Uterus (tissue), 4 donors: ENCODE measurements around the gene SMIM1. TPM values are rescaled to one million over a fixed set of nuclear protein-coding genes. Genes with fewer than 3 reads are reported as not detected.
A peak's percentile ranks its signal among the peaks of the same experiment; 100 is the strongest.

ENCODE experiments used
- DNase-seq, 2 donors: peaks; one replicate each; pipeline ENCODE4 v3.0.0-alpha.2; 2019 to 2020
- H3K27ac ChIP-seq, 2 donors: fragments of 200-600 bp; sonication (generic); 1 replicate in 1 of 2; 2 replicates in 1 of 2; pipeline ENCODE4 v1.5.1; 2016 to 2018
- H3K27me3 ChIP-seq, 2 donors: fragments of 200-600 bp; sonication (generic); one replicate each; pipeline ENCODE4 v1.5.1; 2018 to 2019; ENCODE audit warnings: control low read depth in 1 of 2
- H3K36me3 ChIP-seq, 2 donors: fragments of 200-600 bp; sonication (generic); one replicate each; pipeline ENCODE4 v1.5.1; 2019; ENCODE audit warnings: control low read depth in 1 of 2
- H3K4me1 ChIP-seq, 2 donors: fragments of 200-600 bp; sonication (generic); one replicate each; pipeline ENCODE4 v1.5.1; 2018 to 2019; ENCODE audit warnings: control low read depth in 1 of 2
- H3K4me3 ChIP-seq, 2 donors: fragments of 200-600 bp; sonication (generic); 1 replicate in 1 of 2; 2 replicates in 1 of 2; pipeline ENCODE4 v1.5.1; 2018 to 2019; ENCODE audit warnings: mild to moderate bottlenecking in 1 of 2
- H3K9me3 ChIP-seq, 2 donors: fragments of 200-600 bp; sonication (generic); one replicate each; pipeline ENCODE4 v1.5.1; 2019; ENCODE audit warnings: control low read depth in 1 of 2
- CTCF ChIP-seq, 4 experiments: fragments of 200-600 bp in 2 of 4; fragments of 450-650 bp in 2 of 4; sonication (generic) in 2 of 4; IDR thresholded peaks; one replicate each; pipeline ENCODE4 v1.5.1; 2016 to 2019; ENCODE audit warnings: antibody characterized with exemption in 4 of 4, mild to moderate bottlenecking in 2 of 4, moderate library complexity in 1 of 4
- POLR2A ChIP-seq, 2 donors: fragments of 450-650 bp; IDR thresholded peaks; one replicate each; pipeline ENCODE4 v1.6.1; 2016; ENCODE audit warnings: antibody characterized with exemption in 2 of 2, mild to moderate bottlenecking in 1 of 2, moderate library complexity in 1 of 2
- intact Hi-C: fragments of 100-400 bp; cut with DNase I; formaldehyde crosslinking; loops from one replicate; pipeline ENCODE4 v1.15.1; 2023; ENCODE audit warnings: low total_unique reads
- total RNA-seq, 4 donors: library from RNA; depleted of rRNA in 3 of 4; stranded (reverse); fragments of >200 nt in 3 of 4; gene quantifications; one replicate each; pipeline versions ENCODE4 v1.1.0 to v1.2.4, GENCODE V29; 2014 to 2023
- donor health status: DM: yes; HTN: yes; CAD: no.

Gene SMIM1
- total RNA-seq, 4 donors from 2014 or later = 4.4 to 15.4 TPM; not detected in 2

GRCh38 chr1:3775490-3776230, 3.1 kb downstream of the SMIM1 start:
- DNase-seq = peak; percentile 36 to 49
- TF ChIP-seq POLR2A (IDR thresholded peaks at IDR 0.05) (no peak), CTCF (IDR thresholded peaks at IDR 0.05) (no peak)
- intact Hi-C loops = no loop called here
- peak overlapping the region in 1 of 2 donors; percentile 25 for H3K27ac ChIP-seq
- no peak overlapping the region for H3K4me3 ChIP-seq
- peaks cover 0 to 10% of the 10 kb centered on the region in 2 donors for H3K4me1 ChIP-seq
- H3K36me3 ChIP-seq = no peaks in the 10 kb centered on the region
- H3K27me3 ChIP-seq = no peaks in the 10 kb centered on the region
- H3K9me3 ChIP-seq = no peaks in the 10 kb centered on the region

- H3K27me3 ChIP-seq = no peaks in the 10 kb centered on the region
- peaks cover 0 to 10% of the 10 kb centered on the region in 2 donors for H3K4me1 ChIP-seq
- H3K4me3 ChIP-seq = no peak overlapping the region
- no peak overlapping the region for H3K27ac ChIP-seq
- TF ChIP-seq POLR2A (IDR thresholded peaks at IDR 0.05) (no peak), CTCF (IDR thresholded peaks at IDR 0.05) (no peak)
- intact Hi-C loops = no loop called here
- H3K36me3 ChIP-seq = no peaks in the 10 kb centered on the region
- DNase-seq = no peak
- H3K9me3 ChIP-seq = no peaks in the 10 kb centered on the region
These were observed 3.8 kb downstream of the SMIM1 start for GRCh38 chr1:3776231-3776961.

- H3K9me3 ChIP-seq = no peaks in the 10 kb centered on the region
- peaks cover 0 to 6% of the 10 kb centered on the region in 2 donors for H3K4me1 ChIP-seq
- H3K36me3 ChIP-seq = no peaks in the 10 kb centered on the region
- no peaks in the 10 kb centered on the region for H3K27me3 ChIP-seq
- intact Hi-C loops = no loop called here
- DNase-seq = no peak
- no peak overlapping the region for H3K4me3 ChIP-seq
- no peak overlapping the region for H3K27ac ChIP-seq
- TF ChIP-seq CTCF (IDR thresholded peaks at IDR 0.05) = no peak
- no peak for TF ChIP-seq POLR2A (IDR thresholded peaks at IDR 0.05)
These were observed 4.6 kb downstream of the SMIM1 start for GRCh38 chr1:3777078-3777547.

- TF ChIP-seq CTCF (IDR thresholded peaks at IDR 0.05) (no peak), POLR2A (IDR thresholded peaks at IDR 0.05) (no peak)
- no peak overlapping the region for H3K4me3 ChIP-seq
- intact Hi-C loops = no loop called here
These were observed 5.4 kb downstream of the SMIM1 start for GRCh38 chr1:3777647-3778589.

More at GRCh38 chr1:3777647-3778589, 5.4 kb downstream of the SMIM1 start:
- H3K36me3 ChIP-seq = no peaks in the 10 kb centered on the region
- H3K27me3 ChIP-seq = no peaks in the 10 kb centered on the region
- peaks cover 0 to 6% of the 10 kb centered on the region in 2 donors for H3K4me1 ChIP-seq
- no peak overlapping the region for H3K27ac ChIP-seq
- H3K9me3 ChIP-seq = no peaks in the 10 kb centered on the region
- no peak for DNase-seq
